Measurements from ENCODE around the gene ABCA4. TPM values are rescaled to one million over a fixed set of nuclear protein-coding genes. Genes with fewer than 3 reads are reported as not detected.

The ABCA4 gene
- total RNA-seq, 2 donors from 2014 or later = not detected

- ATAC-seq (no peak), DNase-seq (no peak)
- H3K27ac Mint-ChIP-seq = no peak overlapping the region
- peaks cover 5% of the 10 kb centered on the region for H3K4me1 Mint-ChIP-seq
- H3K9me3 ChIP-seq (ENCODE audit: control insufficient read depth, low read length, poor library complexity, severe bottlenecking) = no peaks in the 10 kb centered on the region
- H3K27me3 Mint-ChIP-seq = peaks cover 76% of the 10 kb centered on the region
- H3K36me3 Mint-ChIP-seq (ENCODE audit: low read depth) = peaks cover 2% of the 10 kb centered on the region
- H3K4me3 Mint-ChIP-seq = no peak overlapping the region
Measured at GRCh38 chr1:94060720-94061119, 60.2 kb downstream of the ABCA4 start.

- no peaks in the 10 kb centered on the region for H3K9me3 ChIP-seq (ENCODE audit: control insufficient read depth, low read length, poor library complexity, severe bottlenecking)
- no peak overlapping the region for H3K27ac Mint-ChIP-seq
- H3K4me3 Mint-ChIP-seq = no peak overlapping the region
- DNase-seq = no peak
- peaks cover 5% of the 10 kb centered on the region for H3K4me1 Mint-ChIP-seq
- no peak for ATAC-seq
- no peaks in the 10 kb centered on the region for H3K36me3 Mint-ChIP-seq (ENCODE audit: low read depth)
- H3K27me3 Mint-ChIP-seq = peaks cover 86% of the 10 kb centered on the region
Measured at GRCh38 chr1:94058766-94059165, 62.2 kb downstream of the ABCA4 start.

- H3K9me3 ChIP-seq (ENCODE audit: control insufficient read depth, low read length, poor library complexity, severe bottlenecking) = no peaks in the 10 kb centered on the region
- H3K27me3 Mint-ChIP-seq = peaks cover 86% of the 10 kb centered on the region
- H3K36me3 Mint-ChIP-seq (ENCODE audit: low read depth) = no peaks in the 10 kb centered on the region
- DNase-seq = no peak
- no peak overlapping the region for H3K27ac Mint-ChIP-seq
- no peak overlapping the region for H3K4me3 Mint-ChIP-seq
- H3K4me1 Mint-ChIP-seq = peaks cover 2% of the 10 kb centered on the region
- ATAC-seq = no peak
Measured at GRCh38 chr1:94056996-94057395, 64.0 kb downstream of the ABCA4 start.

- Mint-ChIP-seq H3K4me3 (no peak overlapping the region), H3K4me1 (no peaks in the 10 kb centered on the region), H3K36me3 (ENCODE audit: low read depth) (no peaks in the 10 kb centered on the region), H3K27ac (no peak overlapping the region), H3K27me3 (peaks cover 86% of the 10 kb centered on the region)
- ATAC-seq (no peak), DNase-seq (no peak)
- no peaks in the 10 kb centered on the region for H3K9me3 ChIP-seq (ENCODE audit: control insufficient read depth, low read length, poor library complexity, severe bottlenecking)
Measured at GRCh38 chr1:94056171-94056570, 64.8 kb downstream of the ABCA4 start.

GRCh38 chr1:94055459-94056122 lies 65.4 kb downstream of the ABCA4 start:
- Mint-ChIP-seq H3K27me3 (peaks cover 86% of the 10 kb centered on the region), H3K36me3 (ENCODE audit: low read depth) (no peaks in the 10 kb centered on the region), H3K4me1 (no peaks in the 10 kb centered on the region), H3K4me3 (no peak overlapping the region), H3K27ac (no peak overlapping the region)
- DNase-seq (no peak), ATAC-seq (no peak)
- no peaks in the 10 kb centered on the region for H3K9me3 ChIP-seq (ENCODE audit: control insufficient read depth, low read length, poor library complexity, severe bottlenecking)

GRCh38 chr1:94050675-94051074 lies 70.3 kb downstream of the ABCA4 start:
- Mint-ChIP-seq H3K4me3 (no peak overlapping the region), H3K27ac (no peak overlapping the region), H3K27me3 (peaks cover 64% of the 10 kb centered on the region), H3K4me1 (no peaks in the 10 kb centered on the region), H3K36me3 (ENCODE audit: low read depth) (no peaks in the 10 kb centered on the region)
- ATAC-seq (no peak), DNase-seq (no peak)
- no peaks in the 10 kb centered on the region for H3K9me3 ChIP-seq (ENCODE audit: control insufficient read depth, low read length, poor library complexity, severe bottlenecking)

GRCh38 chr1:94050254-94050653 lies 70.7 kb downstream of the ABCA4 start:
- Mint-ChIP-seq H3K27ac (no peak overlapping the region), H3K36me3 (ENCODE audit: low read depth) (no peaks in the 10 kb centered on the region), H3K4me1 (no peaks in the 10 kb centered on the region), H3K27me3 (peaks cover 61% of the 10 kb centered on the region), H3K4me3 (no peak overlapping the region)
- no peak for ATAC-seq
- no peaks in the 10 kb centered on the region for H3K9me3 ChIP-seq (ENCODE audit: control insufficient read depth, low read length, poor library complexity, severe bottlenecking)
- DNase-seq = no peak

- Mint-ChIP-seq H3K4me3 (no peak overlapping the region), H3K27me3 (peaks cover 57% of the 10 kb centered on the region), H3K4me1 (no peaks in the 10 kb centered on the region), H3K27ac (no peak overlapping the region), H3K36me3 (ENCODE audit: low read depth) (no peaks in the 10 kb centered on the region)
- no peaks in the 10 kb centered on the region for H3K9me3 ChIP-seq (ENCODE audit: control insufficient read depth, low read length, poor library complexity, severe bottlenecking)
- DNase-seq (no peak), ATAC-seq (no peak)
Measured at GRCh38 chr1:94049791-94050190, 71.2 kb downstream of the ABCA4 start.

- Mint-ChIP-seq H3K4me1 (no peaks in the 10 kb centered on the region), H3K4me3 (no peak overlapping the region), H3K27me3 (peaks cover 53% of the 10 kb centered on the region), H3K36me3 (ENCODE audit: low read depth) (no peaks in the 10 kb centered on the region), H3K27ac (no peak overlapping the region)
- no peak for DNase-seq
- ATAC-seq = no peak
- no peaks in the 10 kb centered on the region for H3K9me3 ChIP-seq (ENCODE audit: control insufficient read depth, low read length, poor library complexity, severe bottlenecking)
Measured at GRCh38 chr1:94048413-94049164, 72.4 kb downstream of the ABCA4 start.

- DNase-seq = no peak
- no peaks in the 10 kb centered on the region for H3K9me3 ChIP-seq (ENCODE audit: control insufficient read depth, low read length, poor library complexity, severe bottlenecking)
- peaks cover 48% of the 10 kb centered on the region for H3K27me3 Mint-ChIP-seq
- H3K27ac Mint-ChIP-seq = no peak overlapping the region
- ATAC-seq = no peak
- H3K36me3 Mint-ChIP-seq (ENCODE audit: low read depth) = no peaks in the 10 kb centered on the region
- no peaks in the 10 kb centered on the region for H3K4me1 Mint-ChIP-seq
- H3K4me3 Mint-ChIP-seq = no peak overlapping the region
Measured at GRCh38 chr1:94047949-94048348, 73.0 kb downstream of the ABCA4 start.

GRCh38 chr1:94045465-94046056 lies 75.4 kb downstream of the ABCA4 start:
- Mint-ChIP-seq H3K36me3 (ENCODE audit: low read depth) (no peaks in the 10 kb centered on the region), H3K4me1 (no peaks in the 10 kb centered on the region)

GRCh38 chr1:94044891-94045290 lies 76.1 kb downstream of the ABCA4 start:
- DNase-seq (no peak), ATAC-seq (no peak)
- no peaks in the 10 kb centered on the region for H3K9me3 ChIP-seq (ENCODE audit: control insufficient read depth, low read length, poor library complexity, severe bottlenecking)
- H3K4me3 Mint-ChIP-seq = no peak overlapping the region
- H3K27ac Mint-ChIP-seq = no peak overlapping the region
- no peaks in the 10 kb centered on the region for H3K36me3 Mint-ChIP-seq (ENCODE audit: low read depth)
- H3K27me3 Mint-ChIP-seq = peaks cover 47% of the 10 kb centered on the region
- H3K4me1 Mint-ChIP-seq = no peaks in the 10 kb centered on the region

More at GRCh38 chr1:94045465-94046056, 75.4 kb downstream of the ABCA4 start:
- no peak for DNase-seq
- peak; percentile 33 for ATAC-seq
- Mint-ChIP-seq H3K4me3 (peak overlapping the region; percentile 72), H3K27ac (no peak overlapping the region), H3K27me3 (peaks cover 43% of the 10 kb centered on the region)
- H3K9me3 ChIP-seq (ENCODE audit: control insufficient read depth, low read length, poor library complexity, severe bottlenecking) = no peaks in the 10 kb centered on the region

- DNase-seq = no peak
- Mint-ChIP-seq H3K36me3 (ENCODE audit: low read depth) (no peaks in the 10 kb centered on the region), H3K4me1 (peaks cover 4% of the 10 kb centered on the region), H3K27me3 (peaks cover 48% of the 10 kb centered on the region), H3K27ac (no peak overlapping the region), H3K4me3 (peak overlapping the region; percentile 19)
- H3K9me3 ChIP-seq (ENCODE audit: control insufficient read depth, low read length, poor library complexity, severe bottlenecking) = no peaks in the 10 kb centered on the region
- ATAC-seq = no peak
Measured at GRCh38 chr1:94044290-94044790, 76.6 kb downstream of the ABCA4 start.

Measured in T-helper 17 cell (primary cell).